COR-L47 (cell line): ENCODE measurements around the gene FTO.

Source experiments
- DNase-seq: peaks from one replicate; lab custom pipeline; 2025; lab: John Stamatoyannopoulos, UW

The FTO gene

DNA sequence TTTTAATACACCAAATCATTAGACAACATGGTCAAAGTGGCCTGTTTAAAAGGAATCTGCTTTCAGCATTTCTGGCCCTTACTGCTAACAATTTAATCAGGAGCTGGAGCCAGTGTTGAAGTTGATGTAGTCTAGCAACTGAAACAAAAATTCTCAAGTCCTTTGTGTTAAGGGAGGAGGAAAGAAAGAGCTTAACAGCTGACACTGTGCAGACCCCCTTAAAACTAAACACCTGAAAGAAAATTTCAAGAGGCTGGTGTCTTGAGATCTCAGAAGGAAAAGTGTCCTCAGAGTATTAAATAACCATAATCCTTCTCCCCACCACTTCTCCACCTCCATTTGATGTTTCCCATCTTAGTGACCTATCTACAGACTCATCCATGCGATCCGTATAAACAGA, 232.1 kb downstream of the FTO start:
- DNase-seq = no peak

- no peak for DNase-seq
Observed at GRCh38 chr16:53936529-53936928, 232.6 kb downstream of the FTO start.

GRCh38 chr16:53937161-53937880, 233.4 kb downstream of the FTO start:
- DNase-seq = no peak

DNA sequence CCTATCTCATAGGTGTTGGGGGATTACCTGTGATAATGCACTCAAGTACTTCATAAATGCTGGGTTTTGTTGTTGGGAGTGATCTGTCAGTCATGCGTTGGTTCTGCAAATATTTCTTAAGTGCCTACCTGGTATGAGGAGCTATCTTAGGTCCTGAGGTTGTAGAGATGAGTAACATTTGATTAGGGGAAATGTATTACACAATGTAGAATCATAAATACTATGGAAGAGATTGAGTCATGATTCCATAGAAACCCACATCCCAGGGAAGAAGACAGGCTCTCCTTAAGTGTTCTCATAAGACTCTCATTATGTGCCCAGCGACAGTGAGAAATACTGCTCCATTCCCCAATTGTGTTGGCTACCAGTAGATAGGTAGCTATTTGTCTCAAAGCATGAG, 240.1 kb downstream of the FTO start:
- DNase-seq = no peak

GRCh38 chr16:53945996-53946395, 242.0 kb downstream of the FTO start:
- no peak for DNase-seq

GRCh38 chr16:53946746-53947386, 242.9 kb downstream of the FTO start:
- DNase-seq = no peak

- no peak for DNase-seq
Observed at GRCh38 chr16:53947642-53948041, 243.7 kb downstream of the FTO start.

GRCh38 chr16:53948326-53948725, 244.4 kb downstream of the FTO start:
- DNase-seq = no peak

- no peak for DNase-seq
Observed at GRCh38 chr16:53948734-53949430, 244.9 kb downstream of the FTO start.

GRCh38 chr16:53949715-53950410, 245.9 kb downstream of the FTO start:
- no peak for DNase-seq

DNA sequence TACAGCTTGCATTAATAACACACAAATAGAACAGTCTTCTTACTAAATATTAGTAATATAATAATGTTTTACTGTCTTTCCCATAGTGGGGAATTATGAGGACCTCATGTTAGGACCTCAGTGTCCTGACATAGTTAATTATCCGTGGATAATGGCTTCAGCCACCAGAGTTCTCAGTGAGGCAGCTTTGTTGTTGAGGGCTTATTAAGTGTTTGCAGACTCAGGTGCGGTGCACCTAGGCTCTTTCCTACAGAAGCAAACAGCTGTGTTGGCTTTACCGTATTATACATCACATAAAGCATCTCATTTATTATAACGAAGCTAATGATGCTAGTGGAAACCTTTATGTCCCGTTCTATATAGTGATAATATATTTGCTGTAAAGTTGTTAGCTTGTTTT, 246.7 kb downstream of the FTO start:
- peak; percentile 24 for DNase-seq

DNA sequence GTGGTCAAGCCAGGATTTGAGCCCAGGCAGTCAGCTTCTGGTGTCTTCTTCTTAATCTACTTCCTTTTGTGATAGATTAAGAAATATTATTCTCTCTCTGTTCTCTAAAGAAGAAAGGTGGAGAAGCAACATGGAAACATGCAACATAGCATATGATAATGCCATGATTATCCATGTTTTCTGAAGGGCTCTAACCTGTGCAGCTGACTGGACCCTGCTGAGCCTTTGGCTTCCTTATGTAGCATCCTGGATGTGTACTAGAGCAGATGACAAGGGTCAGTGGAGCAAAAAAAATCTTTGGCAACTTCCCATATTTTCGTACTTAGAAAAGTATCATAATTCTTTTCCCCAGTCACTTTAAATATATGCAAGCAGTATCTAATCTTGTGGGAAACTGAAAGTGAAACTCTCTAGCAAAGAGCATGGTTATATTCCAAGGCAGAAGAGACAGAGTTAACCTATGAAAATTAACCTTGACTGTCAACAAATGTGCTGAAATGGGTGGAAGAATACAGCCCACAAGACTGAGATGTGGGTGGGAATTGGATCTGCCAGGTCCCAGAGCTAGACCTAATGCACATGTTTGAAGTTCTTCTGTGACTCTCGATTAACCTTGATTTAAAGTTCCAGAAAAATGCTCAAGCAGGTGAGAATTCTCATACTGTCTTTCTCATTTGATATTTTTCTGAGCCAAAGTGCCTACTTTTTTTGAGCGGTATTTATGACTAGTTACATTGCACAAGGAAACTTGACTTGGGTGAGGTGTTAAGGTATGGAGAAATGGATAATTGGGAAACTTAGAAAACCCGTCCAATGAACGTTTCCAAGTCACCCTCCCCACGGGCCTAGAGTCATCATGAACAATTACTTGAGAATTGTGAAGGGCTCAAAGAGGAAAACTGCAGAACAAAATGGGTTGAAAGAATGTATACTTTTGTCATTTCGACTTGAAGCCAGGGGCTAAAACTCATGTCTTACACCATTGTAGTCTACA, 248.6 kb downstream of the FTO start:
- no peak for DNase-seq

DNA sequence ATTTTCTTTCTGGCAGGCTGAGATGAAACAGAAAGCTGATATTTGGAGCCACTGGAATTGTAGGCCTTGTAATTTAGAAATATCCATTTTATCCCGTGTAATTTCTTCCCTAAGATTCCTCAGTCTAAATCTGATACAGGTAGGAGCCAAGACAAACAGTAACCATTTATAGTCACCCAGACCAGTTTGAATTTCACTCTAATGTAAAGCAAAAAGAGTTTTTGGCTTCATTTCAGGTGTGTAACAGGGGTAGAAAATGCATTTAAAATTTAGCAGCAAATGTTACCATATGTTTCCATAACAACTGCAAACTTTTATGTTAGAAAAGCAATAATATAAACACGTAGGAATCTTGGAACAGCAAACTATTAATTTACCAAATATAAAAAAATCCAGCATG, 249.4 kb downstream of the FTO start:
- no peak for DNase-seq

DNA sequence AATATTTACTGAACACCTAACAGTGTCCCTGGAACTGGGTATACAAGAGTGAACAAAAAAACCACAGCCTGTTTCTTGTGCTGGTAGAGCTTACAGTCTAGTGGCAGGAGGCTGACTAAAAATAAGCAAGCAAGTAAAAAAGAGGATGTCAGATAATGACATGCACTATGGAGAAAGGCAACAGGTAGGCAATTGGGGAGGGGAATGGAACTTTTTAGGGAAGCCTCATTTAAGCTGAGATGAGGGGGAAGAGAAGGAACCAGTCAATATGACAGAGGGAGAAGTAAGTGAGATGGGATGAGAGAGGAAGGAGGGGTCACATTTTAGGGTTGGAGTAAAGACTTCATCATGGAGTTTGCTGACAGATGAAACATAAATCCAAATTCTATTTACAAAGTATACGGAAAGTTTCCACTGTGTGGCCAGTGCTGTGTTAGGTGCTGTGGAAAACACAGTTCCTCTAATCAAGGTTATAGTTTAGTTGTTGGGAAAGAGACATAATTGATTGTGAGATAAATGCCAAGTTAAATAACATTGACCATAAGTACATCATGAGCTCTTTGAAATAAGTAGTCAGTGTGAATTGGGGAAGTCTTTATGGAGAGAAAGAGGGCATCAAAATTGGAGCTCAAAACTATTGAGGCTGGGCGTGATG, 251.4 kb downstream of the FTO start:
- no peak for DNase-seq

- no peak for DNase-seq
Observed at GRCh38 chr16:53958341-53958880, 254.5 kb downstream of the FTO start.

DNA sequence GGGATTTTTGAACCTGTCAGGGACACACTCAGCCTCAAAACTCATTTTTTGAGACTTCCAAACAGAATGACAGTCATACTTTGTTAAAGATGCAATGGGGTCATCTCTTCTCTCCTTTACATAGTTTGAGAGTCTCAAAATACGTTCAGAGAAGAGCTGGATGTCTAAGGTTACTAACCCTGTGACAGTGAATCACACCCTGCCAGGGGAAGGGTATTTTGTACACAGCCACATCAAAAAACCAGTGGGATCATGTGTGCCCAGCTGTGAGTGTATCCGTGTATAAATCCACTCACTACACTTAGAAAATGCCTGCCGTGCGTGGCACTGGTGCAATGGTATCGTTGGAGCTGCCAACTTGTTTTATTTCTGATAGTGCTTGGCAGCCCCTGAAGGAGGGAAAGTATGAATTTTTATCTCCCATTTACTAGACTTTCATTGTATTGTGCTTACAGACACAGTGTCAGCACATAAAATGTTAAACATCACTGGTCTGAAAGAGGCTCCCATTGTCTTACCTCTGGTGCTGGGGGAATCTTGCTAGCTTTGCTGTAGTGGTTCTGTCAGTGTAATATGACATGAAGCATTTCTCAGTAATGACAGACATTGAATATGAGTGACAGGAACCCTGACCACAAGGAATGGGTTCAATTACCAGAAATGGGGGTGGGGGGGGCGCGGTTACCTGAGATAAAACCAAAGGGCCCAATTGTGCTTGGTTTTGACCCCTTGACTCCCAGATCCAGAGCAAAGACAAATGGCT, 256.3 kb downstream of the FTO start:
- DNase-seq = no peak

DNA sequence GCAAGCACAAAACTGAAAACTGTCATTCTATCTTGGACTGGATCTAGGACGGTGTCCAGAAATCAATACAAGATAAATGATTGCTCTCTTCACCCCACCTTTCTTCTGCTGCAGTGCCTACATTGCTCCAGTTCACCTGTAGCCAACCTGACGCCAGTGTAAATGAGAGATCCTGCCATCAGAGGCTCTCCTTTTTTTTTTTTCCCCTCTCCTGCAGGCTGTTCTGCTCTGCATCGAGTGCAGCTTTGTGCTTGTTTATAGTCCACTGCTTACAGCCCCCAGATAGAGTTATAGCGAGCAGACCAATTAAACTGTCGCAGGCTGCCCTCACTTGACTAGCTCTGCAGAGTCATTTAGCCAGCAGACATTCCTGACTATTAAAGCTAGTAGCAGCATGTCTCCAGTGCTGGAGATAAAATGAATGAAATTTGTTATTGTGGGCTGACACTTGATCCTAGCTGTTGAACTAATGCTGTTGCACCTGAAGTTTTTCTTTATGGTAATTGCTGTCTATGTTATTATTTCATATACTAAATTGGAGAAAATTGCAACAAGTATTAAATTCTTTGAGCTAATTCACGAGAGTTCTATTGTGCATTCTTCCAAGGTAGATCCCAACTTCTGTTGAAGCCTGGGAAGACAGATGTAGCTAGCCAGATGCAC, 257.1 kb downstream of the FTO start:
- no peak for DNase-seq

GRCh38 chr16:53962041-53962440, 258.1 kb downstream of the FTO start:
- DNase-seq = no peak

DNA sequence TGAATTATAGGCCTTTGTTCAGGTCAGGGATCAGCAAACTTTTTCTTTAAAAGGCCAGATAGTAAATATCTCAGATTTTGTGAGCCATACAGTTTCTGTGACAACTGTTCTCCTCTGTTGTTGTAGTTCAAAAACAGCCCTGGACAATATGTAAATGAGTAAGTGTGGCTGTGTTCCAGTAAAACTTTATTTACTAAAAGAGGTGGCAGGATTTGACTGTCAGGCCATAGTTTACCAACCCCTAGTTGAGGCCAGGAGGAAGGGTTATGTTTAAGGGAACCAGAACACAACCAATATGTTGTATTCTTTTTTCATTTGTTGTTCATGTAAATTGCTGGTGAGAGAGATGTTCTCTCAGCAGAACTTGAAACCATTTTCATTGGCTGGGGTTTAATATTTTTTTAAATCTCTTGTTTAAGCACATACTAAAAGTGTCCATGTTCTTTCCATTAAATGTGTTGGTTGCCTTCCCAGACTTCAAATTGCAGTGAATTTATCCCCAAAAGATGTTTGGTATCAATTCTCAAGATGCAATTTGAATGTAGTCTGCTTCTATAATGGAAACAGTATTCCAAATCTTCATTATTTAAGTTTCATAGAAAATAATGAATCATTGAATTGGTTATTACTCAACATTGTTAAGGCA, 260.3 kb downstream of the FTO start:
- DNase-seq = no peak
